Kidney glomerular epithelial cell (primary cell): Measurements from ENCODE around the gene PLSCR3.

Experiments used
- DNase-seq: peaks from one replicate; lab custom pipeline; 2025; lab: John Stamatoyannopoulos, UW

Gene PLSCR3

DNA sequence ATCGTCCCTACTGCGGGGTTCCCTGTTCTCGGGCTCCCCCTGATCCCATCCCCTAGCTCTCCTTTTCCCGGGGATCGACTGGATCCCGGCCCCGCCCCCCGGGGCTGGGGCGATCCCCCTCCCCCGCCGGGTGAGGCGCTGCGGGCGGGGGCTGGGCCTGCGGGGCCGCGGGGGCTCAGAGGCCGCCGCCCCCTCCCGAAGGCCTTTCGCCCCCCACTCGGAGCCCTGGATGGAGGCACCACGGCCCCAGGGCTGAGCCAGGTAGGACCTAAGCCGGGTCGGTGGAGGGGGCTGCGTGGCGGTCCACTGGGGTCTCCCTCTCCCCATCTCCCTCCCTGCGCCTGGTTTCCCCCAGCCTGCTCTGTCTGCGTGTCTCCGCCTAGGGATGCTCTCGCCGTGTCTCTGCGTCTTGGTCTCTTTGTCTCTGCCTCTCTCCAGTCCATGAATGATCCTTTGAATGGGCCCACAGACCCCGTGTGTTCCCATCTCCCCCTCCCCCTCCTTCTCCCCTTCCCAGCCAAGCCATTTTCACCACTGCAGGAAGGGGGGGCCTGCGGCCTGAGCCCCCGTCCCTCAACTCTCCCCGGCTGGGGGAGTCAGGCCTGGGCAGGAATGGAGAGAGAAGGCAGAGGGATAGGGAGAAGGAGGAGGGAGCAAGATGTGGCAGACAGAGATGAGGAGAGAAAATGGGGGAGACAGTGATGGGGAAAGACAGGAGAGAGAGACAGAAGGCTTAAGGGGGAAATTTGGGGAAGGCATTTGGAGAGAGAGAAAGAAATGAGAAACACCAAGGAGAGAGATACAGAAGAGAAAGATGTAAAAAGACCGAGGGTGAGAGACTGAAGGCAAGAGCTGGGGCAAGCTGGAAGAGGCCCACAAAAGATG is 11.3 kb upstream of the PLSCR3 start:
- DNase-seq, result no peak

DNA sequence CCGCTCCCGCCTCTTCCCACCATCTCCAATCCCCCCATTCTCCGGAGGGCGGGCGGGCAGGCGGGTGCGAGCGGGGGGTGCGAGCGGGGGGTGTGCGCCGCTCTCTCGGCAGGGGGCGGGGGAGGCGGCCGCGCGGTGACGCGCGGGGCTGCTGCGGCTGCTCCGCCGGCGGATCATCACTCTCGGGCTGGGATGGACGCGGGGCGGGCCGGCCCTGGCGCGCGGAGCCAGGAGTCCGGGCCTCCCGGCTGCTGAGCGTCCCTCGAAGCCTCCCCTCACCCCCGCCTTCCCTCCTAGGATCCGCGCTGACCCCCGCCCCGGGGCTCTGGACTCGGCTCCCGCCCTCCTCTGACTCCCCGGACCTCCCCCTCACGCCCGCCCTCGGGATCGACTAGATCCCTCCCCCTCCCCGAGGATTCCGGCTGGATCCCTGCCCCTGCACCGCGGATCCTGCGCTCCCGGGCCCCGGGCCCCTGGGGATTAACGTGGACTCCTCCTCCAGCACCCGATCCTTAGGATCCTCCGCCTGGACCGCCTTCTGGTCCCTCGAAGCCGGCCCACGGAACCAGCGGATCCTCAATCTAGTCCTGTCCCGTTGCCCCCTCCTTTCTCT is 10.5 kb upstream of the PLSCR3 start:
- DNase-seq, result no peak

DNA sequence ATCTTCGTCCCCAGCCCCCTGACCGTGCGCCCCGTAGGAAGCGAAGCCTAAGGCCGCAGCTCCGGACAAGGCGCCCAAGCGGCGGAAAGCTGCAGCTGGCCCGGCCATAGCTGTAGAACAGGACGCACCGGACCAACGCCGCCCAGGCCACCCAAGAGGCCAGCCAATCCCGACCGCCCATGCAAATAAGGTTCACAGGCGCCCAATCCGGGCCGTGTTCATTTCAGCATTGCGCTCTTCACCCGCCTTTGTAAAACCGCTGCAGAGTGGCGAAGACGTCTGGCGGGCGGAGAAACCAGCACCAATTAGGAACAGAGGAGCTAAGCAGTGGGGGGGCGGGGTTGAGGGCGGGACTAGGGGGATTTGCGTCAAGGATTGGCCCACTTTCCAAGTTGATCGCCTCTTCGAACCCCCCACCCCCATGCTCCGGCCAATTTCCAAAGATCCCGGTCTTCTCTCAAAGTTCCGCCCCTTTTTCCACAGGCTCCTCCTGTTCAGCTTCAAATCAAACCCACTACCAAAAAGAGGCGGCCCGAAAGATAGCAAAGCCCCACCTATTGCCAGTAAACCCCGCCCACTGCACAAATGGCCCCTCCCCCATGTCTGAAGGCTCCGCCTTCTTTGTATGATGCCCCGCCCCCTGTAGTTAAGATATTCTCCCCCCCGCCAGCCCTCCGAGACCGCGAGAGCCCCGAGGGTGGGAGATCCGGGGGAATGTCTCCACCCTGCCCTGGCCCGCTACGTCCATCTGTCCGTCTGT is 9.8 kb upstream of the PLSCR3 start, which contains the start of gene TMEM256:
TMEM256 (minus strand) TSS at position 121 of the 760 bp plus-strand sequence; CDS start at position 108, 13 bp downstream.
- DNase-seq, result peak; percentile 99

DNA sequence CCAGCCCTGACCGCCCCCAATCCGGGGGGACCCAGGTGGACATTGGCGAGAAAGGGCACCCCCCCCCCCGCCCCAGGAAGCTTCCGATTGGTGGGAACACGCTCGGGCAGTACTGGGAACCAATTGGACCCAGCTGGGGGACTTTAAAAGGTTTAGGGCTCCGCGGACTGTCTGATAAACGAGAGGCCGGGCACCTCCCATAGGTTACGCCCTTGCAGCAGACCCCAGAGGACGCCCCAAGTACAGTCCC is 9.3 kb upstream of the PLSCR3 start:
- DNase-seq, result peak; percentile 72

DNA sequence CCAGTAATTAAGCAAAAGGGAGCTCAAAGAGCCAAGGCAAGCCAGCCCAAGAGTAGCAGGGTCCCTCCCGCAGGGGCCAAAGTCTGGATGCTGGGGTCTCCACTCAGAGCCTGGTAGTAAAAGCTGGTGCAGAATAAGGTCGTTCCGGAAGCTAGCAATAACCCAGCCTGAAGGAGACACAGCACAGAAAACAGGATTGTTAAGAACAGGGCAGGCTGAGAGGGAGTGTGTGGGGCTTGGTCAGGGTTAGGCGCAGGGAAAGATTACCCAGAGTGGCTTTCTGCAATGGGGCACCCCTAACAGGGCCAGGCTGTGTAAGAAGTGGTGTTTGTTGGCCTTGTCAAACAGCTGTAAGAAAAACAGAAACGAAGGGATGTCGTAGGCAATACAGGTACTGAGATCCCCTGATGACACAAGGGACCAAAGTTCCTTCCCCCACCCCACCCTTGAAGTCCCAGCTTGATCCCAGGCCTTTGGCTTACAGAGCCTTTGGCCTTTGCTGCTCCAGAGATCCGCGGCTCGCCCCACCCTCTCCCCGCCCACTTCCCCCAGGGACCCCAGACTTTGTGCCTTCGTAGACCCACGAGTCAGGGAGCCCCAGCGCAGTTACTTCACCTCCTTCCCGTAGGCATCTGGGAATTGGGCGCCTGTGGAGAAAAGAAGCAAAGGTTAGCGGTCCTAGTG is 8.9 kb upstream of the PLSCR3 start:
- no peak for DNase-seq

DNA sequence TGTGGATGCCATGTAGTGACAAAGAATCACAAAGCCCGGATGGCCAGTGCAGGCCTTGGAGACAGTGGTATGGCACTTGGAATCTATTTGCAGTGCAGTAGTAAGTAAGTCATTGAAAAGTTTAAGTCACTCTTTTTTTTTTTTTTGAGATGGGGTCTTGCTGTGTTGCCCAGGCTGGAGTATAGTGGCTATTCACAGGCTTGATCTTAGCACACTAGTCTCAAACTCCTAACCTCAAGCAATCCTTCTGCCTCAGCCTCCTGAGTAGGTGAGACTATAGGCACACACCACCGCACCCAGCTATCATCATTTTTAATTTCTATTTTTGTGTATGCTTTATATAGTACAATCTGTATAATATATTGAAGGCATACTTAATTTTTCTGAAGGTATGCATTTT is 4.3 kb upstream of the PLSCR3 start:
- DNase-seq, result no peak

DNA sequence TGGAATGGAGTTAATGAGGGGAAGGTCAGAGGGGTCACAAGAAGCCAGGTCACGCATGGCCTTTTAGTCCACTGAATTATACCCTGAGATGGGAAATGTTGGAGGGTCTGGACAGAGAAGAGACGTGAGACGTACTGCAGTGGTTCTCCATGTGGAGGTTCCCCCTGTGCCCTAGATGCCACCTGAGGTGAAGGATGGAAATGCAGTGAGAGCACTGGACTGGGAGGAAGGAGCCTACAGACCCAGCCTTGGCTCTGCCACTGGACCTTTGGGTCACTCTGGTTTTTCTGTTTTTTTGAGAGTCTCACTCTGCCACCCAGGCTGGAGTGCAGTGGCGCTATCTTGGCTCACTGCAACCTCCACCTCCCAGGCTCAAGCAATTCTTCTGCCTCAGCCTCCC is 1.8 kb upstream of the PLSCR3 start:
- no peak for DNase-seq

DNA sequence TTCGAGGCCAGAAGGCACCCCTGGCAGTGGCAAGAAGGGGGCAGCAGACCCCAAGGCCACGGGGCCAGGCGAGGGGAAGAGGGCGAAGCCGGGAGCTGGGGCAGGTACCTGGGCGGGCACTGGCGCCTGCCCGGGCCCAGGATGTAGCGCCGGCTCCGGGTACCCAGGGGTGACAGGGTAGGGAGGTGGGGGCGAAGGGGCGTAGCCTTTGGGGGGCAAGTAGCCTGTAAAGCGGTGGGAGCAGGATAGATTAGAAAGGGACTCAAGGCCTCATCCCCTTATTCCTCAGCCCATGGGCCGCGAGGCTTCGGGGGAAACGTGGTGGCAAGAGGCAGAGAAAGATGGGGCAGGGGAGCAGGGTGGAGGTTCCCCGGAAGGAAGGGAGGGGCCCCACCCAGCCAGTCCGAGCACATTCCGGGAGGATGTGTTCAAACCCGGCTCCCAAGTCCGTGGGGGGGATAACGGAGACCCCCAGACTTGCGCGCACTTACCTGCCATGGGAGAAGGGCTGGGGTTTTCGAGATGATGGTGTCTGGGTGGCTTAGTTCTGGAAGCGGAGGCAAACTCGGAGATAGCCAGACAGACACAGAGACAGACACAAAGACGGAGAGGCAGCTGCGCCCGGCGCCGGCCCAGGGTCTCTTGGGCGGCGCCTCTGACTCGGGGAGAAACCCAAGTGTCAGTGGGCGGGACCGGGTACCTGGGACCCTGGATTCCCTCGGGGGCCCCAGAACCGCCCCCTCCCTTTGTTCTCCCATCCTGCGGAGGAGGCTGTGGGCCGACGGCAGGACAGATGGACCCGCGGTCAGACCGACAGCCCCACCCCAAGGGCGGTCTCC is 493 bp downstream of the PLSCR3 start:
- DNase-seq, result no peak

DNA sequence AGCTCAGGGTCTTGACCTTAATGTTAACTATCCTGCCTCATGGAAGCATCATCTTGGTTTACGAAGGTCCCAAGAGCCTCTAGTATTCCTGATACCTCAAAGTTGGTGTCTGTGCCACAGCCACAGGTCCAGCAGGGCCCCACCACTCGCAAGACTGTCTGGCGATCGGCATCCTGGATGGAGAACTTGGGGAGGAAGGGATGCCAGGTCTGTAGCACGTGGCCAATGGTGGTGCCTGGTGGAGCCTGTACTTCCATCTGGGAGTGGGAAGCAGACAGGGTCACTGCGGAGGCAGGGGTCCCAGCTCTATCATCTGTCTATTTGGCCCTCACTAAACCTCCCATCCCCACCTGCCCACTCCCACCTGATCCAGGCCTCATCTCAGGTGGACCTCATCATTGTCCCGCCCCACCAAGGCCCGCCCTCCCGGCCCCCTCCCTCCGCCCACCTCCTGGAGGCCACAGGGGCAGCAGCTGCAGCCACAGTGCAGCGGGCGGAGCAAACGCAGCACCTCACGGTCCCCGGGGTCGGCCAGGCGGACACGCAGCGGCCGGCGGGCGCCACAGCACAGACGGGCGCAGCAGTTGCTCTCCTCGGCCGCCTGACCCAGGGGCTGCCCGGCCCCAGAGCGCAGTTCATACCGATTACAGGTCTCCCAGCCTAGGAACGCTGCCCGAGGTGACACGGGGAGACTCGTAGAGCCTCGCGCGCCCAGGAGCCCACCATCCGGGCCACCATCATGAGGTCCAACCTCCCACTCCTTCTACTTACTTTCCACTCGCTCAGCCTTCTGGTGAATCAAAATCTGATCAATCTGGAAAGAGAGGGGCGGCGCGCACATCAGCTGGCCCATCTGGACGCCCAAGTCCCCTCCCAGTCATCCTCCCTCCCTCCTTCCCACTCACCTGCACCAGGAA is 1.4 kb downstream of the PLSCR3 start:
- DNase-seq, result no peak

DNA sequence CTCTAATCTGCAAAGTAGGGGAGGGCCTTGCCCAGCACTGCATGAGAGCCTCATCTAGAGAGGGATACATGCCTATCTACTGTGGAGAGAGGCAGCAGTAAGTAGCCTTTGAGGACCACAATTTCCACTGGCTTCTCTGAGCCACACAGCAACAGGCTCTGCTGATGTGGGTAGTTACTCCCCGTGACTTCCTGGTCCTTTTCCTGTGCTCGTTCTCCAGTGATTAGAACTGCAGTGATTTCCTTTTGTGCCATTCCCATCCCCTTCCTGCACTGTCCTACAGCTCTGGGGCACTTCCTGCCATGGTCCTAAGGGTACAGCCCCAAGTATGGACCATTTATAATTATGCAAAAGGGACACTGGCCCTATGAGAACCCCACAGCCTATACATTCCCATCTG is 3.0 kb downstream of the PLSCR3 start:
- DNase-seq, result no peak

DNA sequence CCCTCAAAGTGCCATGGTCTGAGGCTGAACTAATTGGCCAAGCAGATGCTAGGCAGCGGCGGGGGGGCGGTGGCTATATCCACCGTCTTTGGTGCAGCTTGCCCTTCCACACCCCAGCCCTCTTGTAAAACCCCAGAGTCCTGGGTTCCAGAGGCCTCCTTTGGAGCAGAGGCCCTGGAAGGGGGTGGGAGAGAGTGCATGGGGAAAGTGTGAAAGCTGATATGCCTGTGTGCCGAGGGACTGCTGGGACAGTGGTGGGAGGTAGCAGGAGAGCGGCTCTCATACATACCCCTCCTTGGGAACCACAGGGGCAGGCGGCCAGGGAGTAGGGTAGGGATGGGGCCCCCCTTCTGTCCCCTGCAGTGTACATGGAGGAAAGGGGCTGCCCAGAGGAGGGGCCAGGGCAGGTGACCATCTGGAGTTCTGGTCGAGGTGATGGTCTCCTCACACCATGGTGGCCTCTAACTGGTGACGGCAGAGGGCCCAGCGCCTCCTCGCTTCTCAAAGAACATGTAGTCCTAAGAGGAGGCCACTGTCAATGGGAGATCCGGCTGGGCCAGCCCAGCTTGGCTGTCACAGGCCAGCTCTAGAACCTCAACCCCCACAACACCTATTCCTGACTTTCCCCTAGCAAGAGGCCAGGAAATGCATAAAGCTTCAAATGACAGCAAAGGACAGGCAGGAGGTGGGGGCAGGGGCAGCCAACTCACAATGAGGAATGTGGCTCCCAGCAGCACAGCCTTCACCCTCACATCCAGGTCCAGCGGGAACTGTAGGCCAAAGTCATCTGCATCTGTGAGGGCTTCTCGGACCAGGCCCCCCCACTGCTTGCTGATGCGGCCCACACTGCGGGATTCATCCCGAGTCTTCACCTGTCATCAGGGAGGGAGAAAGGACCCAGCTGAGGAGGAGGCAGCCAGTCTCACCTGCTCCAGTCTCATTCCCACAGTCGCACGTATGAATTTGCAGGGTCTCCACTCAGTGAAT is 4.1 kb downstream of the PLSCR3 start:
- DNase-seq, result no peak

DNA sequence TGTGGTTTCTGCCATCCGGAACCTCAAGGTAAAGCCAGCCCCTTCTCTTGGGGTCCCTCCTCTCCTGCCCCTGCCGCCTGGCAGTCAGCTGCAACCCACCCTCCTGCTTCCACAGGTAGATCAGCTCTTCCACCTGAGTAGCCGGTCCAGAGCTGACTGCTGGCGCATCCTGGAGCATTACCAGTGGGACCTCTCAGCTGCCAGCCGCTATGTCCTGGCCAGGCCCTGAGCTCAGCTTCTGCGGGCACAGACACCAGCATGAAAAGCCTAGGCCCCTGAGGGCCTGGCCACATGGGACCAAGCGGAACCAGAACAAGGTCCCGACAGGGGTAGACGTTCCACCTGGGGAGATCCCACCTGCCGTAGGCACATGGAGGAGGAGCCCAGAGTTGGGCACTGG is 5.5 kb downstream of the PLSCR3 start:
- no peak for DNase-seq

DNA sequence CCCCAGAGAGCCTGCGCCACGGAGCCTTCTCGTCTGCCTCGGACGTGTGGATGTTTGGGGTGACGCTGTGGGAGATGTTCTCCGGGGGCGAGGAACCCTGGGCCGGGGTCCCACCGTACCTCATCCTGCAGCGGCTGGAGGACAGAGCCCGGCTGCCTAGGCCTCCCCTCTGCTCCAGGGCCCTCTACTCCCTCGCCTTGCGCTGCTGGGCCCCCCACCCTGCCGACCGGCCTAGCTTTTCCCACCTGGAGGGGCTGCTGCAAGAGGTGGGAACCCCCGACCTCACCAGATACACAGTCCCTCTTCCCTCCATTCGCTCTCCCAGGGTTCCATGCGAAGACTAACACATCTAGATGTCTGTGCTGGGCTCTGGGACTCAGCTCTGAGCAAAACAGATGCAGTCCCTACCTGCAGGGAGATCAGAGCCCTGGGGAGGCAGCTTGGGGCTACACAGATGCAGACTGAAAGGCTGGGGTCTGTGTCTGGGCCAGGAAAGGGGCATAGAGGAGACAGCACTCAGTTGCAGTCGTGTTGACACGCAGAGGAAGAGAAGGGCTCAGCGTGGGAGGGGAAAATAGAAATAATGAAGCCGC is 9.7 kb downstream of the PLSCR3 start:
- no peak for DNase-seq

DNA sequence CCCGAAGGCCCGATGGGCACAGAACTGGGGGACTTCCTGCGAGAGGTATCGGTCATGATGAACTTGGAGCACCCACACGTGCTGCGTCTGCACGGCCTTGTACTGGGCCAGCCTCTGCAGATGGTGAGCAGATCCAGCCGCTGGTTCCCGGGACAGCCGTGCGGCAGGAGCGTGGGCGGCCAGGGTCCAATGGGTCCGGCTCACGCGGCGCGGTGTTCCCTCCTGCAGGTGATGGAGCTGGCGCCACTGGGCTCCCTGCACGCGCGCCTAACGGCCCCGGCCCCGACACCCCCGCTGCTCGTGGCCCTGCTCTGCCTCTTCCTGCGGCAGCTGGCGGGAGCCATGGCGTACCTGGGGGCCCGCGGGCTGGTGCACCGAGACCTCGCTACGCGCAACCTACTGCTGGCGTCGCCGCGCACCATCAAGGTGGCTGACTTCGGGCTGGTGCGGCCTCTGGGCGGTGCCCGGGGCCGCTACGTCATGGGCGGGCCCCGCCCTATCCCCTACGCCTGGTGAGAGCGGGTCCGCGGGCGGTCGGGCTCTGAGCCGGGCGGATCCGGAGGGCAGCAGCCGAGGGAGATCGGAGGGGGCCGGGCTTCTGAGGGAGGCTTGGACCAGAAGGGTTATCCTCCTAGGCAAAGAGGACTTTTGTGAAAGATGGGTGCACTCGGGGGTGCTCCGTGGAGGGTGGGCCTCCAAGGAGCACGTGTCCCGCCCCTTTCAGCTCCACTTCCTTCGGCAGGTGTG is 10.4 kb downstream of the PLSCR3 start:
- DNase-seq, result no peak

DNA sequence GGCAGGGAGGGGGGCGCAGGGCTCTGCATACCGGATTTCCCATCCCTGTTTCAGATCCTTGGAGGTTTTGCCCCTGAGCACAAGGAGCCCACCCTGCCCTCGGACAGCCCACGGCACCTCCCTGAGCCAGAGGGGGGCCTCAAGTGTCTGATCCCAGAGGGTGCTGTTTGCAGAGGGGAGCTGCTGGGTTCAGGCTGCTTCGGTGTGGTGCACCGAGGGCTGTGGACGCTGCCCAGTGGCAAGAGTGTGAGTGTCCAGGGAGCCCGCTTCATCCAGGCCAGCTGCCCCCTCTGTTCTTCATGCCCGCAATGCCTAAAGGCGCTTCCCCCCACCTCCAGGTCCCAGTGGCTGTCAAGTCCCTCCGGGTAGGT is 11.0 kb downstream of the PLSCR3 start:
- no peak for DNase-seq

DNA sequence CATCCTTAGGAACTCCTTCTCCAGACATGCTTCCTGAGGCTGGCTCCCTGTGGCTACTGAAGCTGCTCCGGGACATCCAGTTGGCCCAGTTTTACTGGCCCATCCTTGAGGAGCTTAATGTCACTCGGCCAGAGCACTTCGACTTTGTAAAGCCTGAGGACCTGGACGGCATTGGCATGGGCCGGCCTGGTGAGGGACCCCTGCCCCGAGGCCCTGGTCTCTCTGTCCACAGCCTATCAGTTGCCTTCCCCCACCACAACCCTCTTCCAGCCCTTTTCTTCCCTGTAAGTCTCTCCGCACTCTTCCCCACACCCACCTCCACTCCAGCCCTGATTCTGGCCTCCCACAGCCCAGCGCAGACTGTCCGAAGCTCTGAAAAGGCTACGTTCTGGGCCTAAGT is 11.4 kb downstream of the PLSCR3 start:
- no peak for DNase-seq

DNA sequence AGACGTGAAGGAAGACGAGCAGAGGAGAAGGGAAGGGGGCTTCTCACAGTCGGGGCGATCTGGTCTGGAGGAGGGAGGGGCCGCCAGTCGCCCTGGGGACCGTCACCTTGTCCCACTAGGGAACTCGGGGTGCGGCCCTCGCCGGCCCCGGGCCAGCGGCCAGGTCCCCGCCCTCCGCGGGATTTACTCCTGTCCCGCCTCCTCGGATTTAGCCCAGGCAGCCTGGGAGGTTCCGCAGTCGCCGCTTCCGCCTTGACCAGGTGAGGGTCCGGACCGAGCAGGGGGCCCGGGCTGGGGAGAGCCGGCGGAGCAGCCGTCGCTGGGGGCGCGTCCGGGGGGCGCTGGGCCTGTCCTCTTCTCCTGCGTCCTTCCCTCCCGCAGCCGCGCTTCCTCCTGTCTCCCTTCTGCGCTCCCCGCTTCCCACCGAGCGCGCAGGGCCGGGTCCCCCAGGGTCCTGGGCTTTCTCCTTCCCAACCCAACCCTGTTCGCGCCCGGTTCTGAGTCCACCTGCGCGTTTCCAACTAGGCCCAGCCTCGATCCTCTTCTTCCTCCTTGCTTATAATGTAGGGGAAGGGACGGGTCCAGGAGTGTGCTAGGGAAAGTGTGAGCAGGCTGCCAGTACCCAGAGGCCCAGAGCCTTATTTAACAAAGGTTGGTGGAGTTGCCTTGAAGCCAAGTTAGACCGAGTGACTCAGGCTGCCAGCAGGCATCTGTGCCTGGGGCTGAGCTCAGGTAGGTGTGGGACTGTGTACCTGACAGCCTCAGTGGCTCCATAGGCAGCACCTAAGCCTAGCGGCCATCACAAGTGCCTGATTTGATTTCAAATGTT is 13.3 kb downstream of the PLSCR3 start, which contains the start of gene TNK1:
TNK1 (plus strand) TSS at position 235 of the 829 bp plus-strand sequence. CDS start 1,838 bp downstream, outside the sequence.
- no peak for DNase-seq
